HuH-7 (cell line): Measurements from ENCODE around the gene CCDC177.
A peak's percentile ranks its signal among the peaks of the same experiment; 100 is the strongest.
"Not testable (repeated sequence)": the region's sequence is repeated elsewhere in the genome, so short reads cannot be mapped to it uniquely, and the experiment has no call there.

Experiments
- DNase-seq: peaks from one replicate; pipeline ENCODE4 v3.0.0; 2011; ENCODE audit warnings: low spot score

CCDC177 gene

DNA sequence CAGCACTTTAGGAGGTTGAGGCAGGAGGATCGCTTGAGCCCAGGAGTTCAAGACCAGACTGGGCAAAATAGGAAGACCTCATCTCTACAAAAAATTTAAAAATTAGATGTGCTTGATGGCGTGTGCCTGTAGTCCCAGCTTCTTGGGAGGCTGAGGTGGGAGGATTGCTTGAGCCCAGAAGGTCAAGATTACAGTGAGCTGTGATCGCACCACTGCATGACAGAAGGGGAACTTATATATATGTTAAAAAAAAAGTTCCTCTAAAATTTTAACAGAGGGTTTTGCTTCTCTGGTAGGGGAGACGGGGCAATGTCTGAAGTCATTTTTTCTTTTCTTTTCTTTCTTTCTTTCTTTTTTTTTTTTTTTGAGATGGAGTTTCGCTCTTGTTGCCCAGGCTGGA lies 24.8 kb upstream of the CCDC177 start:
- not testable (repeated sequence) for DNase-seq

DNA sequence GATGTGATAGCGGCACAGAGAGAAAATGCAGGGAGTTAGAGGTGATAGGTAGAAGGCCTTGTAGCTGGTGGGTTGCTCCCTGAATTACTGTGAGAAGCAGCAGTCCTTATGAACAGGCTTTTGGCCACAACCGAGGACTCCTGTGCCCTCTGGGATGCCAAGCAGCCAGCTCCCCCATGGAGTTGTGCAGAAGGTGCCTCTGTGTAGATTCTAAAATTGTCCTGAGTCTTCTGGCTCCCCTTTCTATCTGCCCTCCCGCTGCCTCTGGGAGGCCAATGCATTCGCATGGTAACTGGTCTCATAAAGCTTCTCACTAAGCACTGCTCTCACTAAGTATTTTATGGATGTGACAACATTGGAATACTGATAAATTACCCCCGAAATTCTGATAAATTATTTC lies 20.7 kb upstream of the CCDC177 start:
- no peak for DNase-seq

DNA sequence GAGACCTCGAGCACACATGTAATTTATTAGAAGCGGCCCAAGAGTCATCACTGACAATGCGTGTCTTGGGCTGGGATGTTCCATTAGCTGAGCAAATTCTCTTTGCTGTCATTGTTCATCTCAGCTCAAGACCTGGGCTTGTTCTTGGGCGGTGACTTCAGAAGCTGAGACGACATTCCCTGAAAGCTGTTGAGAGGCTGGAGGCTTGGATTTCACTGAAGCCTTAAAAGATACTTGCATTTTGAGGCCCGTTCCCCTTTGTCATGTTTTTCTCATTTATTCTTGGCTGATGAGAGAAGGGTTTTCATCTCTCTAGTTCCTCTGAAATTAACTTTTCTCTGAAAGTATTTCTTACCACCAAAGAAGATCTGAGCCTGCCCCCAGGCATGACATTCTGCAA lies 20.2 kb upstream of the CCDC177 start:
- no peak for DNase-seq

DNA sequence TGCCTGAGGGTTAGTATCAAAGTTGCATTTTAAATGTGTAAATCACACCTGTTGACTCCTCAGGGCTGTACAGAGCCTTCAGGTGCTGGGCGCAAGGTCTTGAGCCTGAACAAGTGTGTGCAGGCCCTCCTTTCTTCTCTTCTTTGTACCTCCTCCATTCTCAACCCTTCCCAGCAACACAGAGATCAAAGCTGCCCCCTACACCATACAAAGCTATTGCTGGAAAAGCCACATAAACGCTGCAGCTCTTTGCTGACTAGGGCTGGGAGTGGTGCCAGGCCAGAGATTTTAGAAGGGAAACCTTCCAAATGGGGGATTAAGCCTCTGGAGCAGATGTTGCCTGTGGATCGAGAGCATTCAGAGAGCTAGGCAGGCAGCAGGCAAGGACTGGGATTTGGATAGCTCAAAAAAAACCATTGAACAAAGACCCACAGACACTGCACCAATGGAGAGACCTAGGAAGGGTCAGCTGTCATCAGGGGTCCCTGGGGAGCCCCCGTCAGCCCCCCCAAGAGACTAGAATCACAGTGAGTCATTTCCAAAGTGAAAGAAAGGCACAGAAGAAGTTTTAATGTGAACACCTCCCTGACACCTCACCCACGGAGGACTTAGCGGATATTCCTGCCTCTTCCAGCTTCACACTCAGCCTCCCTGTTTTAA lies 18.5 kb upstream of the CCDC177 start:
- DNase-seq: no peak

DNA sequence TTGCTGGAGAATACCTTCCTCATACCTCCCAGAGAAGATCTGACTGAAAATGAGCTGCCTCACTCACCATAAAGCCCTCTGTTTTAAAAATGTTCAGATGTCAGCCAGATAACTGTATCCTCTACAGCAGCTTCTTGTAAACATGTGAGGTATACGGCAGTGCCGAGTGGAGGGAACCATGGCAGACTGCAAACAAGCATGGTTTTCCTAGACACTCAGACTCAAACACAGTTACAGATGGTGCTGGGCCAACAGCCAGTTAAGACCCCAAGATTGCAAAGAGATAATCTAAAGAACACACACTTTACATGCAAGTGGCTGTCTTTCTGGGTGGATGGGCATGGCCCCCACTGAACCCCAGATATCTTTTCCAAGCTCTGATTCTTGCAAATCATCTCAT lies 16.6 kb upstream of the CCDC177 start:
- DNase-seq: no peak

DNA sequence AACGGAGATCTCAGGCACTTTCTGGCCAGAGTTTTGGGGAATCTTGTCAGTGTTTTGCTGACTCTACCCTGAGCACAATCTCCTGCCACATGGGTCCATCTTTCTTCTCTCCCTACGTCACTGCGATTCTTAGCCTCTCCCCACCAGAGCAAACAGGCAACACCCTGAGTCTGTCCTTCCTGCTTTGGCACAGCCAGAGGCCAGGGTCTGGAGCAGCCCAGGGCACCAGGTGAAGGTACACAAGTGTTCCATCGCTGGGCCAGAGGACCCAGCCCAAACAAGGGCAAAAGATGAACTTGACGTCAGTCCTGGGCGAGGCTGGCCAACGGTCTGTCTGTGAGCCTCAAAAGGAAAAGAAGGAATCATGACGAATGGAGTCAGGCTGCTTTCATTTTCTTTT lies 12.7 kb upstream of the CCDC177 start:
- DNase-seq: no peak

DNA sequence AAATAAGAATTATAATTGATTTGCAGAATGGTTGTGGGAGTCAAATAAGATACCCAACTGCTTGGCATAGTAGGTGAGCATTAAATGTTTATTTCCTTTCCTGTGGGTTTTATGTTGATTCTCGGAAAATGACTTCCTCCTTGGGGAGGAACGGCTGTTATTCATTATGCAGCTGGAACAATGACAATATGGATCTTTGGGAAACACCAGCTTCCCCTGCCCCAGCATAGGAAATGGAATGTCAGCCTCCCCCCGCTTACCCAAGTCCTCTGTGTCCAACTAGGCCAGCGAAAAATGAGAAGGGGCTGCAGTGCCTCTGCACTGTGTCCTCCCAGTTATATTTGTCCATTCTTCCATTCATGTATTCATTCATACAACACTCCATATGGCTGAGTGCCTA lies 11.7 kb upstream of the CCDC177 start:
- no peak for DNase-seq

DNA sequence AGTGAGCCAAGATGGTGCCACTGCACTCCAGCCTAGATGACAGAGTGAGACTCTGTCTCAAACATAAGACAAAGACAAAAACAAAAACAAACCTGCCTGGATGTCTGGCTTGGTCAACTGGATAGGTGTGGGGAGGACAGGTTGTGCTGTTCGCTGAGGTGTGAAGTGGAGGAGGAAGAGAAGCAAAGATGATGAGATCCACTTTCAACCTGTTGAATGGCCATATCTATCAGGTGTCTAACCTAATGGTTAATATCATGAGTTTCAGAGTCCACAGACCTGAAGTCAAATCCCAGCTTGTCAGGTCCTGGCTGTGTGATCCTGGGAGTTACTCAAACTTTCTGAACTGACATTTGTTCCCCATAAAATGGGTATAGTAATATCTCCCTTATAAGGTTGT lies 9.7 kb upstream of the CCDC177 start:
- no peak for DNase-seq

DNA sequence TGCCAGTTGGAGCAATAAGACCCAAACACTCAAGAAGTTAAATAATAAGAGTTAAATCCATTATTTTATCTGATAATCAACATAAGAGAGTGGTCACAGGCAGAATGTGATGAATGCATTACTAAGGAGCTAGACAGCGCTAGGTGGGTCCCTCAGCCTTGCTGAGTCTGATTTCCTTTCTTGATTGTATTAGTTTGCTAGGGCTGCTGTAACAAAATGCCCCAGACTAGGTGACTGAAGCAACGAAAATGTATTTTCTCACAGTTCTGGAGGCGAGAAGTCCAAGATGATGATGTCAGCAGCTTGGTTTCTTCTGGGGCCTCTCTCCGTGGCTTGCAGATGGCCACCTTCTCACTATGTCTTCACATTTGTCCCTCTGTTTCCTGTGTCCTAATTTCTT lies 8.2 kb upstream of the CCDC177 start:
- no peak for DNase-seq

DNA sequence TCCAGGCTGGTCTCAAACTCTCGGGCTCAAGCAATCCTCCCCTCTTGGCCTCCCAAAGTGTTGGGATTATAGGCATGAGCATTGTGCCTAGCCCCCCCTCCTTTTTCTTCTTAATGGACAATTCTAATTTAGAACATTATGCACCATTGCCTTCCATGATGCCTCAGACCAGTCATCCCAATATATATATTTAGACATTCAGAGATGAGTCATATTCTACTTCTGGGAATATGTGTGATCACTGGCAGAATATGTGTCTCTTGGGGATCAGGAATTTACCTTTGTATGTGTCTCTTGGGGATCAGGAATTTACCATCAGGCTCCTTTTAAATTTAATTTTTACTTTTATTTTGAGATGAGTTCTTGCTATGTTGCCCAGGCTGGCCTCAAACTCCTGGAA lies 7.5 kb upstream of the CCDC177 start:
- no peak for DNase-seq

DNA sequence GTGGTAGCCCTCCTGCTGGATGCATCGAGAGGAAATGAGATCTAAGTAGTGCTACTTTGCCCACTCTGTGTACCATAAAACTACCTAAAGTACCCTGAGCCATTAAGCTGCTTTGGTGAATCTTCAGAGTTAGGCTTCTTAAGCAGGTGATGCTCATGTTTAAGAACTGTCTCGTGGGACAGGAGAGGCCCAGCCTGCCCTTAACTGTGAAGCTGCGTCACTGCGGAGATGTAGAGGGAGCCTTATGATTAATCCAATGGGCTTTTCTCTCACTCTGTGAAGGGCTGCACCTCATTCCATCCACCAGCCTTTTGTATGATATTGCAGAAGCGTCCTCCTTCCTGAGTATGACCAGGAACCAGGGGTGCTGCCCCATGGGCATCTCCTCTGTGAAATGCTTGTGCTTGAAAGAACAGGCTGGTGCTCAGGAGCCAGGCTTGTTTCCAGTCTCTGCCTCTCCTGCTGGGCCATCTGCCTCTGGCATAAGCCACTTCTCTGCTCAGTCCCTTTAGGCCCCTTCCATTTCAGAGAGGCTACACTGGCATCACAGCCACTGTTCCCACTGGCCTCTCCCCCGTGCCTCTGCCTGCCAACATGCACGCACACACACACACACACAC lies 6.8 kb upstream of the CCDC177 start:
- no peak for DNase-seq

DNA sequence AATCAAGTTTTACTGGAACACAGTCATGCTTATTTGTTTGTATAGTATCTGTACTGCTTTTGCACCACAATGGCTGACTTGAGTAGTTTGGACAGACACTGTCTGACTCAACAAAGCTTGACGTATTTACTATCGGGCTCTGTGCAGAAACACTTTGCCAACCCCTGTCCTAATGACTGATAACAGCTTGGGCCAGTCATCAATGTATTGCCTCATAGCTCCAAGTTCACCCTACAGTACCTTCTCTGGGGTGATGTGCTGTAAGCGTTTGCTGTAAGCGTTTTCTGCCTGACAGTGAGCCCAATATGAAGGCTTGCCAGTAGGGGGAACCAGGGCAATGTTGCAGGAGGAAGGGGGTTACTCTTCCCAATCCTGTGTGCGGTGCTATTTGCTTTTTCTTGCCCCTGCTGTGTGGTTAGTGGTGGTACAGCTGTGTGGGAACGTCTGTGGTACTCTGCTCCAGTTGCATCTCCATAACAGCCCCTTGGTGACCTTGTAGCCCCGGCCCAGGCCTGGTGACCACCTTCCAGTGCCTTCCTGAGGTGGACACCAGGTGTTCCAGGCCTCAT lies 5.4 kb upstream of the CCDC177 start:
- peak; percentile 67 for DNase-seq

DNA sequence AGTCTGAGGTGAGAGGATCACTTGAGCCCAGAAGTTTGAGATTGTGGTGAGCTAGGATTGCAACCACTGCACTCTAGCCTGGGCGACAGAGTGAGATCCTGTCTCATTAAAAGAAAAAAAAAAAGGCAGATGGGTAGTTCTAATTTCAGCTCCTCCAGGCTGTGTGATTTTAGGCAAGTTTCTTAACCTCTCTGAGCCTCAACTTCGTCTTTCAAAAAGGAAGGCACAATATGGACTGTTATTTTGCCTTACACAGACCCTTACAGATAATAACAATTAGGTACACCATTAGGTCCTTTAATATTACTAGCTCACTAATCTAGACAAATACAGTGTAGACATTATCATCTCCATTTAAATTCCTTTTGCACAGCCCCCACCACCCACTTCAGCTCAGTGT lies 4.8 kb upstream of the CCDC177 start:
- DNase-seq: no peak

DNA sequence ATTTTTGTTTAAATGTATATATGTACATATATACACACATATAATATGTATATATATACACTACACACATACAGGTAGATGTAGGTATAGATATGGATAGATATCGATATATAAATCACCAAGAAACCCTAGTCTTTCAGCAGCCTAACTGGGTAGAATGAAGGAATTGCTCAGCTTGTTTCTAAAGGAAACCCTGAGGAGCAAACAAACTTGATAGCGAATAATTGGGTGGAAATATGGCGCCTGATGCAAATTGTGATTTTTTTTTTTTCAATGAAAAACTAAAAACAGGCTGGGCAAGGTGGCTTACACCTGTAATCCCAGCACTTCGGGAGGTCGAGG lies 254 bp upstream of the CCDC177 start:
- DNase-seq: no peak

DNA sequence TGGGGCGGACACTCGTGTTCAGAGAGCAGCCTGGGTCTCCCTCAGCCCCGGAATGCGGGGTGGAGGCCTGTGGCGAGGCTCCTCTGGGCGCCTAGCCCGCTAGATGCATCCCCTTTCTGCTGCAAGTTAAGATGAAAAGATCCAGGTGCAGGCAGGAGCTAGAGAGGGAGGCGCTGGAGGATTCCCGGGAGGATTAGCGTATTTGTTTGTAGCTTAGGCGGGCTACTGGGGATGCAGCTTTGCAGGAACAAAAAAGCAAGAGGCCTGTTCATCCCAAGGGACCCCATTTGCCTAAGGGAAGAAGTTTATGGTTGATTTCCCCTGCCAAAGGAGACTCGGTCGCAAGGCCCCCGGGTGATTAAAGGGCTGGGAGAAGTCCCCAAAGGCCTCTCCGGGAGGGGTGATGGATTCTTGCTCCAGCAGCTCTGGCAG lies 824 bp downstream of the CCDC177 start:
- DNase-seq: peak; percentile 32

DNA sequence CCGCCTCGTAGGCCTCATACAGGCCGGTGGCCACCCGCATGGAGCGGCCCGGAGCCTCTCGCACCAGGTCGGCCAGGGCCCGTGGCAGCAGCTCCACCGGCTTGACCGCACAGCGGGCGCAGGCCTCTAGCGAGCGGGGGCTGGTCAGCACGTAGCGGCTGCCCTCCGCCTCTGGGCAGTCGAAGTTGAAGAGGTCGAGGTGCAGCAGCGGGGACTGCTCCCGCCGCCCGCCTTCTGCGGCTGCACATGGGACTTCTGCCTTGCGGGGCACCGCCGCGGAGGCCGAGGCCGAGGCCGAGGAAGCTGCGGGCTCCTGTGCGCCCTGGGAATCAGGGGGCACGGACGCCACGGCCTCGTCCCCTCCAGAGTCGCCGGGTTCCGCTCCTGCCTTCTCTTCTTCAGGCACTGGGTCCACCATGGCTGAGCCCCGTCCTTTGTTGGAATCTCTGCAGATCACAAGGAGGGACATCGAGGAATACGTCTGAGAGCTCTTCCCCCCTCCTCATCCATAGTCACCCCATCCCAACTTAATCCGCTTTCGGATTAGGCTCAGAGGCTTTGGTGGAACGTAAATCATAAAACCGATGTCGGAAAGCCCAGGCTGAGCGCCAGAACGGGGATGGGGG lies 1.4 kb downstream of the CCDC177 start:
- peak; percentile 18 for DNase-seq

DNA sequence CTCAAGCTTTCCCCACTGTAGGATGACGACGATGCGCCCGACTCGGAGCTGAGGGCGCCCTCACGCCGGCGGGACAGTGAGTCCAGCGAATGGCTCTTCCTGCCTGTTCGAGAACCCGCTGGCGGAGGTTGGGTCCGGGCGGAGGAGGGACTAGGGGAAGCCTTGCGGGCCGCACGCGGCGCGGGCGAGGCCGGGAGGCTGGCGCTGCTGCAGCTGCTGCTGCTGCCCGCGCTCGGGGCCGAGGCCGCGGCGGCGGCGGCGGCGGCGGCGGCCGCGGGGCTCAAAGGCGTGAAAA lies 1.9 kb downstream of the CCDC177 start:
- DNase-seq: peak; percentile 25

DNA sequence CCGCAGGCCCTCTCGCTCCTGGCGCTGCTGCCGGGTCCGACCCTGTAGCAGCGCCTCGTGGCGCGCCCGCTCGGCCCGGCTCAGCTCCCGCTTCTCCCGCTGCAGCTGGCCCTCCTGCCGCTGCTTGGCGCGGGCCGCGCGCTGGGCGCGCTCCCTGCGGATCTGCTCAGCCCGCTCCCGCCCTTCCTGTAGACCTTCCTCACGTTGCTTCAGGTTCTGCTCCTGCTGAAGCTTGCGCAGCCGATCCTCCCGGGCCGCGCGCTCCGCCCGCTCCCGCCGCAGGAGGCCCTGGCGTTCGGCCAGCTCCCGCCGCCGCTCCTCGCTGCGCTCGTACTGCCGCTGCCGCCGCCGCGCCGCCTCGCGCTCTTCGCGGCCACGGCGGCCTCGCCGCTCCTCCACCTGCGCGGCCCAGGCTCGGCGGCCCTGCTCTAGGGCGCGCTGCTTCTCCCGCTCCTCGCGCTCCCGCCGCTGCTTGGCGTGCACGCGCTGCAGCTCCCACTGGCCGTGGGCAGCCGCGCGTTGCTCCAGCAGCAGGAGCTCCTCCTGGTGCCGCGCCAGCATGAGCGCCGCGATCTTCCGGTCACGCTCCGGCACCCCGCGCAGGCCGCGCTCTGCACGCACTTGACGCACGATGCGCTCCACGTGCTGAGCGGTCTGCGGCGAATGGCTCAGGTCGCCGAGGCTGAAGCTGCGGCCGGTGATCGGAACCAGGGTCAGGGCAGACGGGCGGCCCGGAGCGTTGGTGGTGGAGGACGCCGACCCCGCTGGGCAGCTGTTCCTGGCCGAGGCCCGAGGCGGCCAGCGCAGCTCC lies 2.4 kb downstream of the CCDC177 start:
- DNase-seq: peak; percentile 26

DNA sequence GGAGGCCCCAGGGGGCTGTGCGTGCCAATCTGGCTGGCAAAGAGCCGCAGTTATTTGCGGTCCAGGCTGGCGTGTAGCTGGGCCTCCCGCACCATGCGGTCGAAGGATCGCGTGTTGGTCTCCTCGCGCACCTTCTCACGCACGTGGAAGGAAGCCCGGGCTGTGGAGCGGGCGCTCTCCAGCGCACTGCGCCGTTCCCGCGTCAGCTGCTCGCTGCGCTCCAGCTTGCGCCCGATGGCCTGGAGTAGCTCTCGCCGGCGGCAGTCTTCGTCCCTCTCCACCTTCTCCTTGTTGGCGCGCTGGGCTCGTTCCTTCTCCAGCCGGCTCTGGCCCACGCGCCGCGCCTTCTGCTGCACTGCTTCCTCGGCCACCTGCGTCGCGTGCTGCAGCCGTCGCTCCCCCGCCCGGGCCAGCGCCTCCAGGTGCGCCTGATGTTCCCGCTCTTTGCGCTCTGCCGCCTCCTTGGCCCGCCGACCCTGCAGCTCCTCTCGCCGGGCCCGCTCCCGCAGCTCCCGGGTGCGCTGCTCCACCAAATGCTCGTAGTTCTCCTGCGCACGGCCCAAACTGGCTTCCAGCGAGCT lies 3.1 kb downstream of the CCDC177 start:
- no peak for DNase-seq

DNA sequence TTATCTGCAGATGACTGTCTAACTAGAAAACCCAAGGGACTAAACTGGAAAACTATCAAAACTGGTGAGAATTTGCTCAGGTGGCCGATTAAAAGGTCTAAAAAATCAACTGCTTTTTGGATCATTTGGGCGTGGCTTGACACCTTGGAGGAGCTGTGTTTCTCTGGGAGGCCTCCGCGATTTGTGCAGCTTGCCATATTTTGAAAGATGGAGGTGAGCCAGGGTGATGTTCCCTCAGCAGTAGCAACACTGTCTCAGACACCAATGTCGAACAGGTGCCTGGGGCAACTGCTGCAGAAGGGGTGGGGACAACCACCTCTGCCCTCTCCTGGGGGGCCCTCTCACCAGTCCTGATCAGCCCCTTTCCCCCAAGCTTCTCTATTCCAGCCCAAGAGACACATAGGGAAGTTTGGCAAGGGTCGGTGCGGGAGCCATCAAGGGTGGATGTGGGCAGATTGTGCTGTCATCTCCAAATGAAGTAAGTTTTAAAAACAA lies 3.8 kb downstream of the CCDC177 start:
- no peak for DNase-seq

DNA sequence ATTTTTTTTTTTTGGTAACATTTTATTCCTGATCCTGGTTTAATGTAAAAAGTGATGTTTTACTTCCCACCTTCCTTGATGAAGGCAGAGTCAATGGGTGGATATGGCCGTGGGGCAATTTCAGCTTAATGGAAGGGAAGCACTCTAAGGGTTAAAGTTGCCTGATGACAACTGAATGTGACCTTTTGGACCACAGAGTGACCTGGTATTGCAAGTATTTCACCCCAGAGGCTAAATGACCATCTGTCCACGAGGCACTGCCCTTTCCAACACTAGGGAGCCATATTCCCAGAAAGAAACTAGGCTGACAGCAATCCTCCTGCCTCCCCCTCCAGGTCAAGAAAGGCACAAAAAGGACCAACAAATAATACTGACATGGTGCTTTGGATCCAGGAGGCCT lies 4.8 kb downstream of the CCDC177 start:
- no peak for DNase-seq

DNA sequence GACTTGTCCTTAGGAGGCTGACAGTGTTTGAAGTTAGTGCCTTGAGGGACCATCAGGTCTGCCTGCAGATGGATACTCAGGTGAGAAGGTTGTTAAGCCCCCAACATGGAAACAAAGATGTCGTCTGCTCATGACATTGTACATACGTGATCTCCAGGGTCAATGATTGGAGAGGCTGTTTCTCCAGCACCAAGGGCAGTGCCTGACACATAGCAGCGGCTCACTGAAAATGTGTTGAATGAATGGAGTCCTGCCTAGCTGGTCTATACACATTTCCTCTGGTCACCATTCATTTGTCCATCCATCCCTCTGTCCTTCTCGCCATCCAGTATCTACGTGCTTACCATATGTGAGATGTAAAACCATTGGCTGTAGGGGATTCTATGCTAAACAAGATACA lies 7.1 kb downstream of the CCDC177 start:
- DNase-seq: no peak
